ENCODE data around the gene LPCAT2. TPM values are rescaled to one million over a fixed set of nuclear protein-coding genes. Genes with fewer than 3 reads are reported as not detected.

The LPCAT2 gene
- total and polyA plus RNA-seq, 4 donors, result 11.2 to 33.6 (median 13.7) TPM

- Histone ChIP-seq H3K4me1 (ENCODE audit: control insufficient read depth, insufficient read depth, low read length) (peaks cover 29% of the 10 kb centered on the region), H3K9me3 (ENCODE audit: control insufficient read depth, insufficient read depth, low read length) (no peaks in the 10 kb centered on the region), H3K27ac (ENCODE audit: low read depth, low read length) (peak within 1 kb of the TSS; percentile 76), H3K4me3 (ENCODE audit: low read depth, low read length) (peak within 1 kb of the TSS; percentile 62), H3K36me3 (ENCODE audit: control insufficient read depth, insufficient read depth, low read length) (peaks cover 10% of the 10 kb centered on the region), H3K27me3 (ENCODE audit: control insufficient read depth, insufficient read depth, low read length) (peaks cover 15% of the 10 kb centered on the region)
- DNase-seq (ENCODE audit: low read depth in 4 of 6, low spot score in 6 of 6), result peak in 3 of 6 donors; percentile 45 to 84 (median 83)
- WGBS (ENCODE audit: insufficient coverage), result under 1% methylated on average over 45 of the region's 46 CpGs
Observed at GRCh38 chr16:55478827-55479429, 29.9 kb upstream of the LPCAT2 start, which contains the start of gene MMP2. Gene MMP2 (plus strand): TSS chr16:55479198. CDS start chr16:55479480, 282 bp downstream.

GRCh38 chr16:55479430-55480140 lies 29.3 kb upstream of the LPCAT2 start:
- WGBS (ENCODE audit: insufficient coverage), result under 1% methylated on average over 36 of the region's 41 CpGs
- DNase-seq (ENCODE audit: low read depth in 4 of 6, low spot score in 6 of 6), result peak in 2 of 6 donors; percentile 19 to 61
- Histone ChIP-seq H3K4me3 (ENCODE audit: low read depth, low read length) (peak overlapping the region; percentile 62), H3K4me1 (ENCODE audit: control insufficient read depth, insufficient read depth, low read length) (peaks cover 29% of the 10 kb centered on the region), H3K27me3 (ENCODE audit: control insufficient read depth, insufficient read depth, low read length) (peaks cover 15% of the 10 kb centered on the region), H3K36me3 (ENCODE audit: control insufficient read depth, insufficient read depth, low read length) (peaks cover 10% of the 10 kb centered on the region), H3K9me3 (ENCODE audit: control insufficient read depth, insufficient read depth, low read length) (no peaks in the 10 kb centered on the region), H3K27ac (ENCODE audit: low read depth, low read length) (peak overlapping the region; percentile 76)

- H3K4me1 ChIP-seq (ENCODE audit: control insufficient read depth, insufficient read depth, low read length), result peaks cover 29% of the 10 kb centered on the region
- no peaks in the 10 kb centered on the region for H3K9me3 ChIP-seq (ENCODE audit: control insufficient read depth, insufficient read depth, low read length)
- peaks cover 12% of the 10 kb centered on the region for H3K36me3 ChIP-seq (ENCODE audit: control insufficient read depth, insufficient read depth, low read length)
- H3K27ac ChIP-seq (ENCODE audit: low read depth, low read length), result peak overlapping the region; percentile 76
- peak overlapping the region; percentile 62 for H3K4me3 ChIP-seq (ENCODE audit: low read depth, low read length)
- DNase-seq (ENCODE audit: low read depth in 4 of 6, low spot score in 6 of 6), result peak in 3 of 6 donors; percentile 56 to 88 (median 70)
- peaks cover 15% of the 10 kb centered on the region for H3K27me3 ChIP-seq (ENCODE audit: control insufficient read depth, insufficient read depth, low read length)
- WGBS (ENCODE audit: insufficient coverage), result 3% methylated on average over 25 of the region's 25 CpGs
Observed at GRCh38 chr16:55480228-55480655, 28.6 kb upstream of the LPCAT2 start.

GRCh38 chr16:55481023-55481422 lies 27.8 kb upstream of the LPCAT2 start:
- DNase-seq (ENCODE audit: low read depth in 4 of 6, low spot score in 6 of 6), result no peak
- H3K9me3 ChIP-seq (ENCODE audit: control insufficient read depth, insufficient read depth, low read length), result no peaks in the 10 kb centered on the region
- H3K27me3 ChIP-seq (ENCODE audit: control insufficient read depth, insufficient read depth, low read length), result peaks cover 15% of the 10 kb centered on the region
- peaks cover 18% of the 10 kb centered on the region for H3K36me3 ChIP-seq (ENCODE audit: control insufficient read depth, insufficient read depth, low read length)
- peak overlapping the region; percentile 27 for H3K4me3 ChIP-seq (ENCODE audit: low read depth, low read length)
- H3K4me1 ChIP-seq (ENCODE audit: control insufficient read depth, insufficient read depth, low read length), result peaks cover 29% of the 10 kb centered on the region
- no peak overlapping the region for H3K27ac ChIP-seq (ENCODE audit: low read depth, low read length)
- 67% methylated on average over 1 of the region's 4 CpGs for WGBS (ENCODE audit: insufficient coverage)

GRCh38 chr16:55482056-55482455 lies 26.8 kb upstream of the LPCAT2 start:
- H3K9me3 ChIP-seq (ENCODE audit: control insufficient read depth, insufficient read depth, low read length), result no peaks in the 10 kb centered on the region
- peaks cover 12% of the 10 kb centered on the region for H3K27me3 ChIP-seq (ENCODE audit: control insufficient read depth, insufficient read depth, low read length)
- peaks cover 29% of the 10 kb centered on the region for H3K4me1 ChIP-seq (ENCODE audit: control insufficient read depth, insufficient read depth, low read length)
- DNase-seq (ENCODE audit: low read depth in 4 of 6, low spot score in 6 of 6), result no peak
- 83% methylated on average over 1 of the region's 2 CpGs for WGBS (ENCODE audit: insufficient coverage)
- H3K27ac ChIP-seq (ENCODE audit: low read depth, low read length), result no peak overlapping the region
- no peak overlapping the region for H3K4me3 ChIP-seq (ENCODE audit: low read depth, low read length)
- H3K36me3 ChIP-seq (ENCODE audit: control insufficient read depth, insufficient read depth, low read length), result peaks cover 20% of the 10 kb centered on the region

- Histone ChIP-seq H3K4me3 (ENCODE audit: low read depth, low read length) (no peak overlapping the region), H3K27ac (ENCODE audit: low read depth, low read length) (no peak overlapping the region), H3K36me3 (ENCODE audit: control insufficient read depth, insufficient read depth, low read length) (peaks cover 48% of the 10 kb centered on the region), H3K4me1 (ENCODE audit: control insufficient read depth, insufficient read depth, low read length) (no peaks in the 10 kb centered on the region), H3K9me3 (ENCODE audit: control insufficient read depth, insufficient read depth, low read length) (no peaks in the 10 kb centered on the region), H3K27me3 (ENCODE audit: control insufficient read depth, insufficient read depth, low read length) (no peaks in the 10 kb centered on the region)
- WGBS (ENCODE audit: insufficient coverage), result 81% methylated on average over 11 of the region's 13 CpGs
- DNase-seq (ENCODE audit: low read depth in 4 of 6, low spot score in 6 of 6), result no peak
Observed at GRCh38 chr16:55487048-55487803, 21.6 kb upstream of the LPCAT2 start.

GRCh38 chr16:55488306-55488705 lies 20.6 kb upstream of the LPCAT2 start:
- Histone ChIP-seq H3K4me3 (ENCODE audit: low read depth, low read length) (no peak overlapping the region), H3K4me1 (ENCODE audit: control insufficient read depth, insufficient read depth, low read length) (no peaks in the 10 kb centered on the region), H3K27me3 (ENCODE audit: control insufficient read depth, insufficient read depth, low read length) (no peaks in the 10 kb centered on the region), H3K9me3 (ENCODE audit: control insufficient read depth, insufficient read depth, low read length) (no peaks in the 10 kb centered on the region), H3K36me3 (ENCODE audit: control insufficient read depth, insufficient read depth, low read length) (peaks cover 42% of the 10 kb centered on the region), H3K27ac (ENCODE audit: low read depth, low read length) (no peak overlapping the region)
- 84% methylated on average over 11 of the region's 12 CpGs for WGBS (ENCODE audit: insufficient coverage)
- no peak for DNase-seq (ENCODE audit: low read depth in 4 of 6, low spot score in 6 of 6)

- no peak overlapping the region for H3K4me3 ChIP-seq (ENCODE audit: low read depth, low read length)
- H3K9me3 ChIP-seq (ENCODE audit: control insufficient read depth, insufficient read depth, low read length), result no peaks in the 10 kb centered on the region
- H3K4me1 ChIP-seq (ENCODE audit: control insufficient read depth, insufficient read depth, low read length), result peaks cover under 1% of the 10 kb centered on the region
- H3K36me3 ChIP-seq (ENCODE audit: control insufficient read depth, insufficient read depth, low read length), result peaks cover 38% of the 10 kb centered on the region
- no peak for DNase-seq (ENCODE audit: low read depth in 4 of 6, low spot score in 6 of 6)
- no peak overlapping the region for H3K27ac ChIP-seq (ENCODE audit: low read depth, low read length)
- WGBS (ENCODE audit: insufficient coverage), result 94% methylated on average over 12 of the region's 14 CpGs
- H3K27me3 ChIP-seq (ENCODE audit: control insufficient read depth, insufficient read depth, low read length), result no peaks in the 10 kb centered on the region
Observed at GRCh38 chr16:55489119-55489955, 19.5 kb upstream of the LPCAT2 start.

- Histone ChIP-seq H3K36me3 (ENCODE audit: control insufficient read depth, insufficient read depth, low read length) (peaks cover 38% of the 10 kb centered on the region), H3K9me3 (ENCODE audit: control insufficient read depth, insufficient read depth, low read length) (no peaks in the 10 kb centered on the region), H3K27me3 (ENCODE audit: control insufficient read depth, insufficient read depth, low read length) (no peaks in the 10 kb centered on the region), H3K27ac (ENCODE audit: low read depth, low read length) (no peak overlapping the region), H3K4me3 (ENCODE audit: low read depth, low read length) (no peak overlapping the region), H3K4me1 (ENCODE audit: control insufficient read depth, insufficient read depth, low read length) (peaks cover 6% of the 10 kb centered on the region)
- DNase-seq (ENCODE audit: low read depth in 4 of 6, low spot score in 6 of 6), result no peak
- 100% methylated on average over 1 of the region's 2 CpGs for WGBS (ENCODE audit: insufficient coverage)
Observed at GRCh38 chr16:55489956-55490265, 19.0 kb upstream of the LPCAT2 start.
